ENCODE measurements around the gene CDO1. TPM values are rescaled to one million over a fixed set of nuclear protein-coding genes. Genes with fewer than 3 reads are reported as not detected.

The CDO1 gene
- total RNA-seq, 4 donors from 2014 or later: 2.5 to 26.0 (median 16.8) TPM

DNA sequence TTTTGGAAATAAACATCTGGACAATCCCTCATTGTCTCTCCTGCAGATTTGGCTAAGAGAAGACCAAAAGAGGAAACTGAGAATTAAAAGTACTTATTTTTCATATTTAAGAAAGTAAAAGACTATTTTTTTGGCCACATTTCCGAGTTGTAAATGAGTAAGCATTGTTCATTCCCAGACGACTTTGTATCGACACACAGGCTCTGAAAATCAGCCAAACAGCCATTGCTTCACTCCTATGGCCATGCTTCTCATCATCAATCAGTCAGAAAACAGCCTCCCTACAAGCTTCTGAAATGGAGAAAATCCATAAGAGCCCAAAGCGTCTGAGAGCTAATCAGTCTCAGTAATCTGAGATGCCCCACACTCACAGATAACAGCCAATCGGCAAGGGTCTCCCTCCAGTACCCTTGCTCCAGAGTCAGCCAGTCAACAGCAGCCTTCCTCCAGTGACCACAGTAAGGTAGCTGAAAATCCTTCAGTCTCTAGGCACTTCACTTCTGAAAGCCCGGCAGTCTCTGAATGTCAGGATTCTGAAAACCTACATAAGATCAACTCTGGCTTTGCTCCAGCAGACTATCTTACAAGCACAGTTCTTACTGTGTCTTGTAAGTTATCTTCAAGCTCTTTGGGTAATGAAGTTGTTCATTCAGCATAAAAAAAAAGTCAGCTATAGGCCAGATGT lies 30.9 kb downstream of the CDO1 start:
- no peaks in the 10 kb centered on the region for H3K36me3 ChIP-seq
- no peak for TF ChIP-seq CTCF (IDR thresholded peaks at IDR 0.05)
- TF ChIP-seq EP300 (IDR thresholded peaks at IDR 0.05): no peak
- no peak for TF ChIP-seq POLR2A (IDR thresholded peaks at IDR 0.05; ENCODE audit: low read depth)
- no peak for TF ChIP-seq POLR2AphosphoS5 (IDR thresholded peaks at IDR 0.05)
- intact Hi-C loops (cut with DNase I): no loop called here
- no peak overlapping the region for H3K27ac ChIP-seq (replicated peaks in 1 of 4)
- H3K4me1 ChIP-seq: no peaks in the 10 kb centered on the region
- H3K27me3 ChIP-seq: no peaks in the 10 kb centered on the region
- no peaks in the 10 kb centered on the region for H3K9me3 ChIP-seq
- no peak for DNase-seq (ENCODE audit: extremely low spot score)
- 25% methylated on average over 6 of the region's 6 CpGs for WGBS
- H3K4me3 ChIP-seq: no peak overlapping the region

DNA sequence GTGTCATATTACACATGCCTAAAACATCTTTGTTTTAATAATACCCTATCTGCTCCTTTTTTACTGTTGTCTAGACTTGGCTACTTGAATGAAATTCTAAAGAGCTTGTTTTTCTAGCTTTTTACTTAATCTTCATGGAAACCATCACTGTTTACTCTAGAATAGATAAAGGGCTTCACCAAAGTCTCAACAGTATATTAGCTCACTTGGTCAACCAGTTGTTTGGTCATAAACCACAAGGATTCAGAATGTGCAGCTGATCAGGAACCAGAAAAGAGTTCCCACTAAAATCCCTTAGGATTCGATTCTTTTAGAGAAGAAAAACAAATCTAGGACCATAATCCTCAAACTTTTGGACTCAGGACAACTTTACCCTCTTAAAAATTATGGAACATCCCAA lies 38.0 kb downstream of the CDO1 start:
- Histone ChIP-seq H3K9me3 (no peaks in the 10 kb centered on the region), H3K27me3 (no peaks in the 10 kb centered on the region), H3K36me3 (no peaks in the 10 kb centered on the region), H3K27ac (replicated peaks in 1 of 4) (no peak overlapping the region), H3K4me1 (no peaks in the 10 kb centered on the region), H3K4me3 (no peak overlapping the region)
- TF ChIP-seq POLR2AphosphoS5 (IDR thresholded peaks at IDR 0.05) (no peak), POLR2A (IDR thresholded peaks at IDR 0.05; ENCODE audit: low read depth) (no peak), CTCF (IDR thresholded peaks at IDR 0.05) (no peak), EP300 (IDR thresholded peaks at IDR 0.05) (no peak)
- DNase-seq (ENCODE audit: extremely low spot score): no peak
- intact Hi-C loops (cut with DNase I): no loop called here
- 63% methylated on average over 1 of the region's 1 CpG for WGBS

DNA sequence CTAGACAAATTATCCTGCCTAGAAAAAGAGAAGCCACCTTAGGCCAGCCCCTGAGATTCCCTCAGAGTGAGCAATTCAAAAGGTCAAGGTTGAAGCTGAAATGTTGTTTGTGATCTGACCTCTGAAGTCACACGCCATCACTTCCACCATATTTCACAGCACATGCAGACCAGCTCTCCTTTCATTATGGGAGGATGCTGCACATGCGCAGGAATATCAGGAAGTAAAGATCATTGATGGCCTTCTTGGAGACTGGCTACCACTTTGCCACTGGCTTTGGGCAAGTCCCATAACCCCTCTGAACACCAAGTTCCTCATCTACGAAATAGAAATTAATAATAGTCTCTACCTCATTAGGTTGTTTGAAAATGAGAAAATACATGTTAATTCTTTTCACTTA lies 39.5 kb downstream of the CDO1 start:
- Histone ChIP-seq H3K27ac (replicated peaks in 1 of 4) (no peak overlapping the region), H3K36me3 (no peaks in the 10 kb centered on the region), H3K4me1 (peaks cover 0 to 5% (median 3%) of the 10 kb centered on the region in 4 donors), H3K9me3 (no peaks in the 10 kb centered on the region), H3K4me3 (no peak overlapping the region), H3K27me3 (no peaks in the 10 kb centered on the region)
- DNase-seq (ENCODE audit: extremely low spot score): no peak
- no peak for TF ChIP-seq POLR2A (IDR thresholded peaks at IDR 0.05; ENCODE audit: low read depth)
- no peak for TF ChIP-seq CTCF (IDR thresholded peaks at IDR 0.05)
- TF ChIP-seq EP300 (IDR thresholded peaks at IDR 0.05): no peak
- no peak for TF ChIP-seq POLR2AphosphoS5 (IDR thresholded peaks at IDR 0.05)
- intact Hi-C loops (cut with DNase I): no loop called here
- 95% methylated on average over 3 of the region's 3 CpGs for WGBS

DNA sequence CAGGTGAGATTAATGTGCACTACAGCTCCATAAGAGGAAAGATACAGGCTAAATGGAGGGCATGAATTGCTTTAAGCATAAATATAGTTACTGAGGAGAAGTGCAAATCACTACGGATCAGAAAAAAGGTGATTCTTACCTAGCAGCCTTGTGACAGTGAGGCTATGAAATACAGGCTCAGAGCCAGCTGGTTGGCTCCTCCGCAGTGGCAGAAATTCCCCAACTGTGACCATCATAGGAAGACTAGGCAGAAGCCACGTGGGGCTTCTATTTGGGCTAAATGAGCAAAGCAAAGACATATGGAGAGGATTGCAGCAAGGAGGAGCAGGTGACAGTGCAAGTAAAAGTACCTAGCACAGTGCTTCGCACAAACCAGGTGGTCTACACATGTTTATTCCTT lies 40.5 kb downstream of the CDO1 start:
- no peak for TF ChIP-seq CTCF (IDR thresholded peaks at IDR 0.05)
- TF ChIP-seq POLR2AphosphoS5 (IDR thresholded peaks at IDR 0.05): no peak
- TF ChIP-seq POLR2A (IDR thresholded peaks at IDR 0.05; ENCODE audit: low read depth): no peak
- TF ChIP-seq EP300 (IDR thresholded peaks at IDR 0.05): no peak
- intact Hi-C loops (cut with DNase I): no loop called here
- H3K9me3 ChIP-seq: no peaks in the 10 kb centered on the region
- WGBS: 62% methylated on average over 4 of the region's 4 CpGs
- no peak overlapping the region for H3K27ac ChIP-seq (replicated peaks in 1 of 4)
- no peak for DNase-seq (ENCODE audit: extremely low spot score)
- H3K4me3 ChIP-seq: no peak overlapping the region
- H3K27me3 ChIP-seq: no peaks in the 10 kb centered on the region
- no peaks in the 10 kb centered on the region for H3K36me3 ChIP-seq
- peaks cover 0 to 5% (median 4%) of the 10 kb centered on the region in 4 donors for H3K4me1 ChIP-seq

DNA sequence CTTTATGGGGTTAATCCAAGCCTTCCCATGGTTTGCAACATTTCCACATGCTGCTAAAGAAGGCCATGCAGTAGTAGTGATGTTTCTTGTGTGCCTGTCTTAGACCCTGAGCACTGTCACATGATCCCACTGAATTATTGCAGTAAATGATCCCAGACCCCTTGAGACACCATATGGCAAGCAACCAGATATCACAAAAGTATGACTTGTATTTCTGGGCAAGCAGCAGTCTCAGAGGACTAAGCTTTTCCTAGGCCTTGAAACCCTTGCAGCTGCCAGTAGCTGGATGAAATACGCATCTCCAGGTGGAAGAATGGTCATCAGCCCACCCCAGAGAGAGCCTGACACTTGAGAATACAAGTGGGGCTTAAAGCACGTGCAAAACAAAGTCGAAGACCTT lies 41.8 kb downstream of the CDO1 start:
- WGBS: 58% methylated on average over 3 of the region's 3 CpGs
- no peak for DNase-seq (ENCODE audit: extremely low spot score)
- H3K36me3 ChIP-seq: no peaks in the 10 kb centered on the region
- no peak overlapping the region for H3K4me3 ChIP-seq
- intact Hi-C loops (cut with DNase I): no loop called here
- no peaks in the 10 kb centered on the region for H3K27me3 ChIP-seq
- no peaks in the 10 kb centered on the region for H3K9me3 ChIP-seq
- H3K27ac ChIP-seq (replicated peaks in 1 of 4): no peak overlapping the region
- peaks cover 0 to 5% (median 4%) of the 10 kb centered on the region in 4 donors for H3K4me1 ChIP-seq
- TF ChIP-seq POLR2AphosphoS5 (IDR thresholded peaks at IDR 0.05): no peak
- no peak for TF ChIP-seq POLR2A (IDR thresholded peaks at IDR 0.05; ENCODE audit: low read depth)
- no peak for TF ChIP-seq EP300 (IDR thresholded peaks at IDR 0.05)
- TF ChIP-seq CTCF (IDR thresholded peaks at IDR 0.05): no peak

Measured in esophagus muscularis mucosa (tissue), 4 donors.